K562 (cell line): ENCODE measurements around the gene SRPK1. TPM values are rescaled to one million over a fixed set of nuclear protein-coding genes. Genes with fewer than 3 reads are reported as not detected.
A peak's percentile ranks its signal among the peaks of the same experiment; 100 is the strongest.

ENCODE experiments used
- E2F5 ChIP-seq: sonication (generic); formaldehyde crosslinking; IDR thresholded peaks from 2 replicates; pipeline ENCODE4 v1.8.0; 2022; ENCODE audit warnings: mild to moderate bottlenecking, missing genetic modification reagents
- E4F1 ChIP-seq: fragments of 250-450 bp; sonication (Bioruptor Pico); IDR thresholded peaks from 2 replicates; pipeline ENCODE4 v1.5.0; 2021; ENCODE audit warnings: mild to moderate bottlenecking, borderline replicate concordance
- FUS ChIP-seq: fragments of 200-400 bp; formaldehyde crosslinking; optimal IDR thresholded peaks from 2 replicates; pipeline ENCODE3; 2017; ENCODE audit warnings: low read depth, low read length
- ILK ChIP-seq: fragments of 450-650 bp; IDR thresholded peaks from 2 replicates; pipeline ENCODE4 v1.6.1; 2016; ENCODE audit warnings: missing genetic modification characterization, low read depth, mild to moderate bottlenecking, missing compliant biosample characterization, moderate library complexity, borderline replicate concordance
- JUN ChIP-seq, 2 experiments: sonication (generic) in 1 of 2; formaldehyde crosslinking in 1 of 2; IDR thresholded peaks; 2 replicates each; pipeline versions ENCODE4 v1.6.1 to v1.8.0; 2012 to 2022; ENCODE audit warnings: borderline replicate concordance in 2 of 2, mild to moderate bottlenecking in 2 of 2, improper control_type of control experiment in 1 of 2, low read depth in 1 of 2, low read length in 1 of 2, missing genetic modification reagents in 1 of 2
- MAZ ChIP-seq, 2 experiments: fragments of 450-650 bp in 1 of 2; sonication (generic) in 1 of 2; formaldehyde crosslinking; IDR thresholded peaks in 1 of 2; conservative IDR thresholded peaks in 1 of 2; 2 replicates each; pipeline versions ENCODE4 v1.4.0 to v1.5.0; 2020; ENCODE audit warnings: mild to moderate bottlenecking in 1 of 2, missing genetic modification reagents in 1 of 2
- MCM5 ChIP-seq: fragments of 450-650 bp; IDR thresholded peaks from 2 replicates; pipeline ENCODE4 v1.6.1; 2016; ENCODE audit warnings: low read depth
- MYC ChIP-seq, 2 experiments: fragments of 250-450 bp in 1 of 2; sonication (Bioruptor Pico) in 1 of 2; IDR thresholded peaks; 2 replicates each; pipeline versions ENCODE4 v1.5.1 to v1.6.1; 2012 to 2021; ENCODE audit warnings: low read depth in 2 of 2, borderline replicate concordance in 1 of 2, improper control_type of control experiment in 1 of 2, low read length in 1 of 2, mild to moderate bottlenecking in 1 of 2, moderate library complexity in 1 of 2
- NR0B1 ChIP-seq: fragments of 450-650 bp; IDR thresholded peaks from one replicate; pipeline ENCODE4 v1.6.1; 2018; ENCODE audit warnings: mild to moderate bottlenecking, moderate library complexity; ENCODE audit not compliant: partially characterized antibody
- NR2F6 ChIP-seq: fragments of 450-650 bp; formaldehyde crosslinking; IDR thresholded peaks from 2 replicates; pipeline ENCODE4 v1.4.0; 2020; ENCODE audit warnings: mild to moderate bottlenecking
- SMC3 ChIP-seq: conservative IDR thresholded peaks from 2 replicates; pipeline ENCODE4 v1.6.1; 2011; ENCODE audit warnings: low read depth, low read length, improper control_type of control experiment; ENCODE audit not compliant: insufficient read depth
- SP1 ChIP-seq: sonication (generic); formaldehyde crosslinking; IDR thresholded peaks from 2 replicates; pipeline ENCODE4 v1.8.1; 2022; ENCODE audit warnings: mild to moderate bottlenecking, missing genetic modification reagents
- ZFP36 ChIP-seq: fragments of 150-350 bp; IDR thresholded peaks from 2 replicates; pipeline ENCODE4 v1.6.1; 2018; ENCODE audit warnings: low read length, low read depth; ENCODE audit not compliant: partially characterized antibody
- ZHX1 ChIP-seq: fragments of 150-350 bp; conservative IDR thresholded peaks from 2 replicates; pipeline ENCODE4 v1.6.1; 2014; ENCODE audit warnings: low read length
- ZNF24 ChIP-seq: fragments of 450-650 bp; IDR thresholded peaks from 2 replicates; pipeline ENCODE4 v1.6.1; 2016
- ZNF57 ChIP-seq: fragments of 450-650 bp; formaldehyde crosslinking; IDR thresholded peaks from 2 replicates; pipeline ENCODE4 v1.4.0; 2020; ENCODE audit warnings: mild to moderate bottlenecking, moderate library complexity
- polyA plus RNA-seq, 8 experiments: library from polyadenylated mRNA; depleted of rRNA in 4 of 8; stranded (reverse) in 5 of 8; unstranded in 3 of 8; fragments of >200 nt; fragmentation: Nextera tagmentation in 2 of 8; fragmentation: Illumina TruSeq in 1 of 8; extraction: Ambion mirVana in 2 of 8; extraction: Trizol in 1 of 8; gene quantifications; 2 replicates each; pipeline versions ENCODE4 v1.2.1 to v1.2.3, GENCODE V29; 2011 to 2014; ENCODE audit warnings: inconsistent platforms in 1 of 8, missing spikeins in 1 of 8
- total RNA-seq, 7 experiments: library from RNA; depleted of rRNA in 6 of 7; stranded (reverse); fragments of >200 nt in 6 of 7; fragmentation: Illumina TruSeq in 2 of 7; extraction: Trizol in 2 of 7; gene quantifications; 2 replicates each; pipeline versions ENCODE4 v1.2.1 to v1.2.3, GENCODE V29; 2011 to 2021; ENCODE audit warnings: low replicate concordance in 1 of 7

SRPK1 gene
- total and polyA plus RNA-seq, 9 of the 15 experiments (the other 6 are each of a cell fraction or from before 2014, with no cell fraction given), result 99.6 to 185 (median 159) TPM

- TF ChIP-seq NR0B1 (no peak), MAZ (CRISPR knock-in tag; conservative IDR thresholded peaks at IDR 0.05 in 1 of 2, IDR thresholded peaks at IDR 0.05 in 1 of 2) (peak; percentile 96 to 98), MYC (IDR thresholded peaks at IDR 0.05; ENCODE audit: low read depth, low read length) (peak; percentile 86), MYC (CRISPR knock-in tag; IDR thresholded peaks at IDR 0.05; ENCODE audit: borderline replicate concordance, low read depth) (no peak), JUN (IDR thresholded peaks at IDR 0.05; ENCODE audit: borderline replicate concordance, low read depth, low read length) (peak; percentile 33; the same call in 1 of the 2 replicates), JUN (CRISPR knock-in tag; IDR thresholded peaks at IDR 0.05; ENCODE audit: borderline replicate concordance) (no peak), SP1 (CRISPR knock-in tag) (peak; percentile 71; the same call in 1 of the 2 replicates), NR2F6 (CRISPR knock-in tag) (no peak), ZNF24 (peak; percentile 66; the same call in 1 of the 2 replicates), ZNF57 (CRISPR knock-in tag) (no peak), ZFP36 (peak; percentile 17), SMC3 (0 out of 2 replicates have a peak, but pooled peaks have one; percentile 6), ILK (tag) (no peak), MCM5 (no peak), E2F5 (no peak), ZHX1 (no peak), FUS (peak; percentile 21), E4F1 (no peak)
Observed at GRCh38 chr6:35920793-35921732, at the start of gene SRPK1 (continued).
